Measurements from ENCODE around the gene SRRD. TPM values are rescaled to one million over a fixed set of nuclear protein-coding genes. Genes with fewer than 3 reads are reported as not detected.

SRRD gene
- total RNA-seq, 1 experiment from 2014 or later = 25.1 TPM

Other genes with a start within 250 kb of the SRRD start
- gene ASPHD2, start 54.6 kb upstream of the SRRD start, total RNA-seq (2021) = 7.1 to 8.1 TPM (median 8.0 TPM) in 3 replicates
- 41.1 to 48.1 TPM (median 42.7 TPM) in 3 replicates for gene HPS4, start 94 bp upstream of the SRRD start, total RNA-seq (2021)
- 24.6 to 26.9 TPM (median 25.7 TPM) in 3 replicates for gene TFIP11, start 28.6 kb downstream of the SRRD start, total RNA-seq (2021)
- gene TPST2, start 106.3 kb downstream of the SRRD start, total RNA-seq (2021) = 57.6 to 84.2 TPM (median 75.0 TPM) in 3 replicates
- 4.0 to 5.1 TPM (median 4.6 TPM) in 3 replicates for gene CRYBB1, start 134.2 kb downstream of the SRRD start, total RNA-seq (2021)
- 0.53 to 1.1 TPM (median 0.81 TPM) in 3 replicates for gene CRYBA4, start 138.1 kb downstream of the SRRD start, total RNA-seq (2021)
- gene MIAT, start 173.7 kb downstream of the SRRD start, total RNA-seq (2021) = 50.7 to 61.6 TPM (median 58.2 TPM) in 3 replicates